GM18502 (cell line): ENCODE measurements around the gene ILK.

Source experiments
- ATAC-seq: cut with Tn5 transposase; IDR thresholded peaks from one replicate; pipeline ENCODE4 v1.9.1; 2021; ENCODE audit warnings: mild to moderate bottlenecking; ENCODE audit not compliant: unreplicated experiment, poor library complexity

ILK gene

GRCh38 chr11:6604790-6605189 is 1.2 kb downstream of the ILK start:
- no peak for ATAC-seq

DNA sequence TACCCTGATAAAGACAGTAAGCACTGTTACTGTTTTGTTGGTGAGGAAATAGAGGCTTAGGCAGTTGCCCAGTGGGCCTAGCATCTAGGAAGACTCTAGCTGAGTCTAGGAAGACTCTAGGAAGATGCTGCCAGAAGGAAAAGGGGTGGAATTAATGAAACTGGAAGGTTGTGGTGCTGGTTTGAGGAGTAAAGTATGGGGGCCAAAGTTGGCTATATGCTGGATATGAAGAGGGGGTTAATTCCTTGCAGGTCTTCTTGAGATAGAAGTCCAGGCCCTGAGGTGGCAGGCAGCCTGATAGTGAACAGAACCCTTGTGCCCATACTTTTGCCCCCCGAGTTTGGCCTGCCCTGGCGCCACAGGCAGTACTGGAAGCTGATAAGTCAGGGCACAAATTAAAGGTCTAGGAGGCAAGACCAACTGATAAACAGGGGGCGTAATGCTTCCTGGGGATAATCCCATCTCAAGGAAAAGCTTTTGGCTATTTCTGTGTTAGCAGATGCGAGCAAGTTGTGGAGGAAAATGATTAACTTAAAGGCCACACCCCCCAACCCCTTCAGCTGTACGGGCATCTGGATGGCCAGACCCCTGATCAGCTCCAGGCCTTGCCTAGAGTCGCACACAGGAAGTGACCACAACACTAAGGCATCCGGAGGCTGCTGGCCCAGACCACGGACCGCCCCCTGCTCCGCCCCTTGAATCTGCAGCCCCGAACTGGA is 3.1 kb downstream of the ILK start:
- ATAC-seq, result peak; percentile 40

DNA sequence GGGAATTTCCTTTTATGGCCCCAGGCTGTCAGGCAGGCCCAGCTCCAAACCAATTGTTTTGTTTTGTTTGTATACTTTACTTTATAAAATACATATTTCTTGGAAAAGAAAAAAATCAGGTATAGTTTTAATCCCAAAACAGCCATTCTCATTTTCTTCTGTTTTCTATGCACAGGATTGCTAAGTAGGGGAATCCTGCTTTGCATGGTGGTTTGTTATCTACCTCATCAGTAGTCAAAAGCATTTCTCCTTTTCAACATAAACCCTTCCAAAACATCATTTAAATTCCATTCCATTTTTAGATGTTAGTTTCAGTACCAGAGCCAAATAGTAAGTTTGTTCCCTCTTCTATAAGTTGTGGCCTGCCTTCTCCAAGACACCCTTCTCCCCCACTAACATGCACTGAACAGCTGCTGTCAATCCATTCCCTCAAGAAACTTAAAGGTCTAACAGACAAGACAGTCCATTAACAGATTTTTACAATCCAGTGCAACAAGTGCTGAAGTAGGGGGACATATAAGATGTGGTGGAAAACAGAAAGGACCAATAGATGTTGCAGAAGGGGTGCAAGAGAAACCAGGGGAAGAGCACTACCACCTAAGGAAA is 3.7 kb downstream of the ILK start:
- ATAC-seq, result no peak

- no peak for ATAC-seq
Observed at GRCh38 chr11:6608011-6608410, 4.4 kb downstream of the ILK start.

DNA sequence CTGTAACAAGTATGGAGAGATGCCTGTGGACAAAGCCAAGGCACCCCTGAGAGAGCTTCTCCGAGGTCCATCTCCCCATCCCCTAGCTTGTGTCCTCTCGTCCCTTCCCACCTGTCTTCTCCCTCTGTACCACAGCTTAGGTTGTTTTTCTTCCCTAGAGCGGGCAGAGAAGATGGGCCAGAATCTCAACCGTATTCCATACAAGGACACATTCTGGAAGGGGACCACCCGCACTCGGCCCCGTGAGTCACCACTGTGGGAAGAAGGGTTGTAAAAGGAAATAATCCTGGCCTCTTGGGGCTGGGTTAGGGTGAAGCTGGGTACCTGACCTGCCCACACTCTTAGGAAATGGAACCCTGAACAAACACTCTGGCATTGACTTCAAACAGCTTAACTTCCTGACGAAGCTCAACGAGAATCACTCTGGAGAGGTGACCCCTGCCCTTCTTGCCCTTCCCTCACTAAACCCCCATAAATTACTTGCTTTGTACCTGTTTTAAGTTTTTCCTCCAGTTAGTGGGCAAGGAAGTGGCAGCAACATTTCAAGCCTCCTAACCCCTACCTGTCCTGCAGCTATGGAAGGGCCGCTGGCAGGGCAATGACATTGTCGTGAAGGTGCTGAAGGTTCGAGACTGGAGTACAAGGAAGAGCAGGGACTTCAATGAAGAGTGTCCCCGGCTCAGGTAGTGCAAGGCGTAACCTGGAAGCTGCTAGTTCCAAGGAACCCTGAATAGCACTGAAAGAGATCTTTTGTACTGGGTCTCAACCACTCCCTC is 5.3 kb downstream of the ILK start:
- ATAC-seq, result no peak

- no peak for ATAC-seq
Observed at GRCh38 chr11:6609502-6610015, 6.0 kb downstream of the ILK start.

DNA sequence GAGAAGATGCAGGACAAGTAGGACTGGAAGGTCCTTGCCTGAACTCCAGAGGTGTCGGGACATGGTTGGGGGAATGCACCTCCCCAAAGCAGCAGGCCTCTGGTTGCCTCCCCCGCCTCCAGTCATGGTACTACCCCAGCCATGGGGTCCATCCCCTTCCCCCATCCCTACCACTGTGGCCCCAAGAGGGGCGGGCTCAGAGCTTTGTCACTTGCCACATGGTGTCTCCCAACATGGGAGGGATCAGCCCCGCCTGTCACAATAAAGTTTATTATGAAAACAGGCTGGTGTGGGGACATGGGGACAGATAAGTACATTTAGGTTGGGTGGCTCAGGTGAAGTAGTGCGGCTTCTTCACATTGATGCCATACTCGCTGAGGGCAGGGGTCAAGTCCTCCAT is 7.0 kb downstream of the ILK start:
- no peak for ATAC-seq

DNA sequence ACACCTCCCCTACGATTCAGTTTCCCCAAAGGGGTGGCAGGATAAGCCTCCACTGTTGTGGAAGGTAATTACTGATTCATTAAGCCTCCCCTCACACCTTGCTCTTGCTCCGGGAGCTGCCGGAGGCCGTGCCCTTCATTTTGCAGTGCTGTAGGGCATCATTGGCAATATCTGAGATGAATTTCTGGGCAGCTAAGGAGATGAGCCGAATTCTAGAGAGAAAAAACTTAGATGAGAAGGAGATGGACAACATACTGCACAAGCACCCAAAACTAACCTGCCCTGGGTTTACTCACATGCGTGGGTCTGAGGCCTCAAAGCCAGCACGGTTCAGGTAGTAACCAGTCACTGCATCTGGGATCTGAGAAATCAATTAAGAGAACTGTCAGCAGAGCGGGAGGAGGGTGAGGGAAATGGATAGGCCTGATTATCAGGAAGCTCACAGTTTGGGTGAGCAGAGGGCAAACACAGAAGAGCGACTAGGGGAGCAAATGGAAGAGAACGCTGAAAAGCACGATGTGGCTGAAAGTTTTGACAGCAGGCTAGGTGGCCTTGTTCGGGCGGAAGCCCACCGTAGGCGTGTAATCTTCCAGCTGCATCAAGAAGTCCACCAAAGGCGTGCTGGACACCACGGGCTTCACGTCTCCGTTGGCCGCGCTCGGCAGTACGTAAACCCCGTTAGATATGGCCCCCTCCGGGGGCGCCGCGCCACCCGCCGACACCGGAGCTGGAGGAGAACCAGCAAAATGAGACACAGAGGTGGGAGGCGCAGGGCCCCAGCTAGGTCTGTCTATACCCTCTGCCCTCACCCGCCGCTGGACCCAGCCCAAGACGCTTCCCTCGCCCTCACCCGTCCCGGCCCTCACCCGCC is 7.8 kb downstream of the ILK start:
- ATAC-seq, result no peak

GRCh38 chr11:6611963-6612212 is 8.3 kb downstream of the ILK start:
- ATAC-seq, result peak; percentile 23

- peak; percentile 91 for ATAC-seq
Observed at GRCh38 chr11:6612213-6613041, 8.9 kb downstream of the ILK start, which contains the start of gene TAF10. Gene TAF10 (minus strand): TSS chr11:6612216. CDS start chr11:6612189, 27 bp downstream.

DNA sequence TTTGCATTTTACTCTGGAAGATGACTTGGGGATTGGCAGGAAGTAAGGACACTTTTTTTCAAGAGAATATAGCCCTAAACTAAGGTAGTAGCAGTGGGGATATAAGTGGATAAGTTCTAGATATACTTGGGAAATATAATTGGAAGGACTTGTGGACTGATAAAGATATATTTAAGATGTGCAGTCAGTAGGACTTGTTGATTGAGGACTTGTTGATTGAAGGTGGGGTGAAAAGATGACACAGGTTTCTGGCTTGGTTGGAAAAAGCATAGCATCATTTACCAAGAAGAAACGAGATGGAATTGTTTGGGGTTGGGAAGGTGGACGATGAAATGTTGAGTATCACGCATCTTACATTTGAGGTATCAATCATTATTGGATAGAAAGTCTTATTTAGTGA is 9.9 kb downstream of the ILK start:
- no peak for ATAC-seq

- no peak for ATAC-seq
Observed at GRCh38 chr11:6614446-6614845, 10.9 kb downstream of the ILK start.

DNA sequence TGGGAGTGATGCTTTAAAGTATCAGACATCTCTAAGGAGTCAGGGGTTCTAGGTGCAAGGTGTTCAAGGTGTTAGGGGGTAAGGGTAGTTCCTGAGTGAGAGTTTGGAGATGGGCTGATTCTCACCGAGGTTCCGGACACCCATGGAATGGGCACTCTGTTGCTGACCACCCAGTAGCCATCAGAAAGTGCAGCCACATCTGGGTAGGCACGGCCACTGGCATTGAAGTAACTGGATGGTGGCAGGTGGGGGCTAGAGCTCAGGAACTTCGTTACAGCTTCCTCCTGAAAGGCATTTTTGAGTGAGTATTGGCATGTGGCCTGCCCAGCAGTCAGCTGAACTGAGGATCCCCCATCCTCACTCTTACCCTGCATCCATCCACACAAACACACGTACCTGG is 11.5 kb downstream of the ILK start:
- ATAC-seq, result no peak

GRCh38 chr11:6615882-6616585 is 12.5 kb downstream of the ILK start:
- no peak for ATAC-seq

DNA sequence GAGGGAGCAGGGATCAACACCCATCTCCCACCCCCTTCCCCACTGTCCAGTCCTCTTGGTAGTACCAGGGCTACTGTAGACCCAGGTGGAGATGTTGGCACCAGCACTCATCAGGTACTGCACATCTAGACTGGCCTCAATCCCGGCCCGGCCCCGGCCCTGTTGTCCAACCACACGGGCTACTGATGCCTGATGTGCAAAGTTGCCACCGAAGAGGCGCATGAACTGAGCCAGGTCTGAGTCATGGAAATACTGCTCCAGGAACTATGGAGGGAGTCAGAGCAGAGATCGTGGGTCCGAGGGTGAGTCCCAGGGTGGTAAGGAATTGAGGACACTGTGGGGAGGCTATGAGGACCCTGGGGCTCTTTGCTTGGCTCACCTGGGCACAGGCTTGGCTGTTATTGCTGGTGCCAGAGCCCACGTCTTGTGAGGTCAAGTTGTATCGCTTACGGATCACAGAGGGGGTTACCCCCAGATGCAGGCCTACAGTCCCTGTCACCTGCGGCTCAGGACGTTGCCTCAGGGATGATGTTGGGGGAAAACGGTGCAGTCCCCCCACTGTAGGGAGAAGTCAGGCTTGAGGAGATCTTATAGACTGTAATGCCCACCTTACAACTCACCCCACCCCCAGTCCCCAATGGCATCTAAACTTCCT is 13.1 kb downstream of the ILK start:
- no peak for ATAC-seq

GRCh38 chr11:6617315-6617781 is 13.8 kb downstream of the ILK start:
- ATAC-seq, result no peak

DNA sequence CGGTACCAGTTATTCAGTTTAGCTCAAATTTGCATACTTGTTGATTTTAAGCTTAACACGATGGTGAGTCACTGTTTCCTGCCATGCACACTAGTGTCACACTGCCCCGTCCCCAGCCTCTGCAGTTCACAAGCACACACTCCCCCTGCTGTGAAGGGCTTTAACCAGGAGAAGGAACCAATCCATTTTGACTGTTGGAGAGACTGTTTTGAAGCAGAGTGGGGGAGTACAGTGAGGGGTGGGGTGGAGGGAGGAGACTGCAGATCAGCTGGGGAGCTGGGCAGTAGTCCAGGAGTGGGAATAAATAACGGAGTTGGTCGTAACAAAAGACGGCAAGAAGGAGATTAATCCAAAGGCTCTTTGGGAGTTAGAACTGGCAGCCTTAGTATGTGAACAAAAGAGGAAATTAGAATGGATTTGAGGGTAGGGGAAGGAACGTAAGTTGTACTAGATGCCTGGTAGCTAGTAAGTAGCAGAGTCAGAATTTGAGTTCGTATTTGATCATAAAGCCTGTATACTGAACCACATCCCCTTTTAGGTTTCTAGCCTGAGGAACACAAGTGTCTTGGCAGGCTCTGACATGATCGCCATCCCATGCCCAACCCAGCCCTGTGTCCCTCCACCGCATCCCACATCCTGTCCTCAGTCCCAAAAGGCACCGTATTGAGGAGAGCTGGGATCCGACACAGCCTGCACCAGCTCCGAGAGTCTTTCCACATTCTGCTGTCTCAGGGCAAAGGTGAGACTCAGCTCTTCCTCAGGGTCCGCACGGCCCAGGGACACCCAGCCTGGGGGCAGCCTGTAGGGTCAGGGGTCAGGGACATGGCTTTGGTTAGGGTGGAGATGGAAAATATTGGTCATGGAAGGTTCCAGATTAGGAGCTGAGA is 14.8 kb downstream of the ILK start:
- peak; percentile 18 for ATAC-seq
